Right lobe of liver (tissue), 6 donors: Measurements from ENCODE around the gene CD72. TPM values are rescaled to one million over a fixed set of nuclear protein-coding genes. Genes with fewer than 3 reads are reported as not detected.

ENCODE experiments used
- ATAC-seq, 4 donors: fragments of 200-7000 bp; cut with Tn5 transposase; one replicate each; pipeline ENCODE4 v1.9.1; 2020; ENCODE audit warnings: mild to moderate bottlenecking in 4 of 4, moderate library complexity in 4 of 4
- DNase-seq, 3 donors: peaks; one replicate each; pipeline ENCODE4 v3.0.0-alpha.2; 2020
- H3K27ac ChIP-seq, 3 donors: fragments of 200-600 bp; one replicate each; pipeline ENCODE4 v1.8.0; 2022
- H3K27me3 ChIP-seq, 2 donors: fragments of 200-600 bp; one replicate each; pipeline ENCODE4 v1.8.0; 2022
- H3K36me3 ChIP-seq, 4 donors: fragments of 200-600 bp; sonication (generic) in 1 of 4; one replicate each; pipeline versions ENCODE4 v1.5.1 to v1.8.0; 2017 to 2022; ENCODE audit warnings: control low read depth in 1 of 4
- H3K4me1 ChIP-seq, 4 donors: fragments of 200-600 bp; sonication (generic) in 1 of 4; one replicate each; pipeline versions ENCODE4 v1.5.1 to v1.8.0; 2017 to 2022; ENCODE audit warnings: control low read depth in 1 of 4
- H3K4me3 ChIP-seq, 3 donors: fragments of 200-600 bp; one replicate each; pipeline ENCODE4 v1.8.0; 2022
- H3K9me3 ChIP-seq, 4 donors: fragments of 200-600 bp; sonication (generic) in 1 of 4; one replicate each; pipeline versions ENCODE4 v1.5.1 to v1.8.0; 2017 to 2022; ENCODE audit warnings: control low read depth in 1 of 4
- POLR2A ChIP-seq: fragments of 450-650 bp; IDR thresholded peaks from one replicate; pipeline ENCODE4 v1.6.1; 2017; ENCODE audit warnings: antibody characterized with exemption, mild to moderate bottlenecking
- WGBS: methylation state at CpG from one replicate; pipeline ENCODE4 v1.1.6; 2018; ENCODE audit warnings: low coverage, low lambda C conversion rate; ENCODE audit not compliant: insufficient coverage; ENCODE audit errors: missing lambda C conversion rate; 5-methylcytosine and 5-hydroxymethylcytosine counted together
- intact Hi-C, 2 donors: fragments of 100-400 bp; cut with DNase I; formaldehyde crosslinking; loops; one replicate each; pipeline versions ENCODE4 v1.11.2 to v1.14.1; 2022
- total RNA-seq, 6 experiments: library from RNA; depleted of rRNA in 2 of 6; stranded (reverse); fragments of >200 nt in 2 of 6; fragmentation: NEBNext Ultra II Directional in 3 of 6; extraction: Animal tissue kit (Norgen Biotek cat#: 25700) in 3 of 6; gene quantifications; one replicate each; pipeline versions ENCODE4 v1.1.0 to v1.2.4, GENCODE V29; 2016 to 2023
- TF ChIP-seq, protein P1 (sequence below), 4 donors: fragments of 200-600 bp in 3 of 4; fragments of 450-650 bp in 1 of 4; IDR thresholded peaks; one replicate each; pipeline versions ENCODE4 v1.5.1 to v1.8.0; 2016 to 2022; ENCODE audit warnings: antibody characterized with exemption in 4 of 4, mild to moderate bottlenecking in 2 of 4
- donor health status: DM: no; HTN: yes; CAD: no.
- donor health status: DM: no; HTN: no; CAD: no.
- donor health status: DM: no; HTN: no; CAD: no.
- donor health status: DM: no; HTN: yes; CAD: no.
- donor health status: DM: no; HTN: yes; CAD: no.

The CD72 gene
- total RNA-seq, 6 experiments from 2014 or later: 0.60 to 6.9 (median 2.3) TPM

DNA sequence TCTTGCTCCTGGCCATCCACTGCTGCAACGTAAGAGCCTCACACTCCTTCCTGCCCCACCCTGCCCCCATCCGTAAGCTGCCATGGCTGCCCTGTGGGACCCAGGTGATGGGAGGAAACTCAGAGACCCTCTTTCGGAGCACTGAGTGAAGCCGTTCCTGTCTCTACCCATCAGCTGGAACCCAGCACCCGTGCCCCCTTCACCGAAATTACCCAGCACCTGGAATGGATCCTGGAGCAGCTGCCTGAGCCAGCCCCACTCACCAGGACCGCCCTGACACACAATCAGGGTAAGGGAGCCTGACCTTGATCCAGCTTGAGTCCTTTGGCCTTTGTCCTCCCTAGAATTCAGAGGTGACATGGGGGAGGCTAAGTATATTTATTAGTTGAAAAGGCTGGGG, 10.0 kb downstream of the CD72 start:
- WGBS: 73% methylated on average over 2 of the region's 7 CpGs
- TF ChIP-seq, protein P1, sequence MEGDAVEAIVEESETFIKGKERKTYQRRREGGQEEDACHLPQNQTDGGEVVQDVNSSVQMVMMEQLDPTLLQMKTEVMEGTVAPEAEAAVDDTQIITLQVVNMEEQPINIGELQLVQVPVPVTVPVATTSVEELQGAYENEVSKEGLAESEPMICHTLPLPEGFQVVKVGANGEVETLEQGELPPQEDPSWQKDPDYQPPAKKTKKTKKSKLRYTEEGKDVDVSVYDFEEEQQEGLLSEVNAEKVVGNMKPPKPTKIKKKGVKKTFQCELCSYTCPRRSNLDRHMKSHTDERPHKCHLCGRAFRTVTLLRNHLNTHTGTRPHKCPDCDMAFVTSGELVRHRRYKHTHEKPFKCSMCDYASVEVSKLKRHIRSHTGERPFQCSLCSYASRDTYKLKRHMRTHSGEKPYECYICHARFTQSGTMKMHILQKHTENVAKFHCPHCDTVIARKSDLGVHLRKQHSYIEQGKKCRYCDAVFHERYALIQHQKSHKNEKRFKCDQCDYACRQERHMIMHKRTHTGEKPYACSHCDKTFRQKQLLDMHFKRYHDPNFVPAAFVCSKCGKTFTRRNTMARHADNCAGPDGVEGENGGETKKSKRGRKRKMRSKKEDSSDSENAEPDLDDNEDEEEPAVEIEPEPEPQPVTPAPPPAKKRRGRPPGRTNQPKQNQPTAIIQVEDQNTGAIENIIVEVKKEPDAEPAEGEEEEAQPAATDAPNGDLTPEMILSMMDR (IDR thresholded peaks at IDR 0.05): no peak
- no peak for TF ChIP-seq POLR2A
- ATAC-seq (no peak), DNase-seq (no peak)
- Histone ChIP-seq H3K9me3 (no peaks in the 10 kb centered on the region), H3K27me3 (no peaks in the 10 kb centered on the region), H3K4me3 (no peak overlapping the region), H3K4me1 (peaks cover 0 to 11% (median 3%) of the 10 kb centered on the region in 4 donors), H3K27ac (no peak overlapping the region), H3K36me3 (peaks cover 0 to 17% (median 6%) of the 10 kb centered on the region in 4 donors)
- intact Hi-C loops: no loop called here

DNA sequence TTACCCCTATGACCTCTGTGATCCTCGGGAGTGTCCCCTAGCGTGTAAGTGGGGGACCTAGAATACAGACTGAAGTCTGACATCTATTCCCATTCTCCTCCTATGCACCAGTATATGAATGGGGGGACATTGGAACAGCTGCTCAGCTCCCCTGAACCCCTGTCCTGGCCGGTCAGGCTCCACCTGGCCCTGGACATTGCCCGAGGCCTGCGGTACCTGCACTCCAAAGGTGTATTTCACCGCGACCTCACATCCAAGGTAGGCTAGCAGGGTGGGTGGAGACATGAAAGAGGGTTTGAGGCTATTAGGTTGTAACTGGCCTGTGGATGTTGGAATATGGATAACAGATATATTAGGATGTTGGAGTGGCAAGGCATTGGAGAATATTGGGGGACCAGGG, 11.5 kb downstream of the CD72 start:
- WGBS: 86% methylated on average over 6 of the region's 7 CpGs
- intact Hi-C loops: no loop called here
- Histone ChIP-seq H3K4me1 (peaks cover 0 to 11% (median 3%) of the 10 kb centered on the region in 4 donors), H3K27ac (no peak overlapping the region), H3K36me3 (peaks cover 0 to 17% (median 6%) of the 10 kb centered on the region in 4 donors), H3K4me3 (no peak overlapping the region), H3K9me3 (no peaks in the 10 kb centered on the region), H3K27me3 (no peaks in the 10 kb centered on the region)
- DNase-seq: no peak
- TF ChIP-seq POLR2A: no peak
- TF ChIP-seq, protein P1 (IDR thresholded peaks at IDR 0.05): no peak
- ATAC-seq: no peak

DNA sequence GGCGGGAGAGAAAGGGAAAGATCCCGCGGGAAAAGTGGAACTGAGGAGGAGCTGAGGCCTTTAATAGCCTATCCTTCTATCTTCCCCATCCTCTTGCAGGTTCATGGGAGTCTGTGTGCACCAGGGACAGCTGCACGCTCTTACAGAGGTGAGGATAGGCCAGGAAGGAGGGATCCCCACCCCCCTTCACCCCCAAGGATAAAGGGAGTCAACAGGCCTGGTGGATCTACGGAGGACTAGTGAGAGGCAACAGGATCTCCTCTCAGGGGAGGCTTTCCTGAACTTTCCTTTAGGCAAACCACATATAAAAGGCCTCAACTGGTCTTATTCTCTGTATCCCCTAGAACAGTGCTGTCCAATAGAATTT, 12.1 kb downstream of the CD72 start:
- WGBS: 8% methylated on average over 2 of the region's 5 CpGs
- TF ChIP-seq POLR2A: no peak
- TF ChIP-seq, protein P1 (IDR thresholded peaks at IDR 0.05): no peak
- Histone ChIP-seq H3K4me1 (peaks cover 0 to 11% (median 3%) of the 10 kb centered on the region in 4 donors), H3K27ac (no peak overlapping the region), H3K36me3 (peaks cover 0 to 17% (median 6%) of the 10 kb centered on the region in 4 donors), H3K4me3 (peak overlapping the region; percentile 61 to 85 (median 68)), H3K27me3 (no peaks in the 10 kb centered on the region), H3K9me3 (no peaks in the 10 kb centered on the region)
- DNase-seq (no peak), ATAC-seq (no peak)
- intact Hi-C loops: no loop called here

DNA sequence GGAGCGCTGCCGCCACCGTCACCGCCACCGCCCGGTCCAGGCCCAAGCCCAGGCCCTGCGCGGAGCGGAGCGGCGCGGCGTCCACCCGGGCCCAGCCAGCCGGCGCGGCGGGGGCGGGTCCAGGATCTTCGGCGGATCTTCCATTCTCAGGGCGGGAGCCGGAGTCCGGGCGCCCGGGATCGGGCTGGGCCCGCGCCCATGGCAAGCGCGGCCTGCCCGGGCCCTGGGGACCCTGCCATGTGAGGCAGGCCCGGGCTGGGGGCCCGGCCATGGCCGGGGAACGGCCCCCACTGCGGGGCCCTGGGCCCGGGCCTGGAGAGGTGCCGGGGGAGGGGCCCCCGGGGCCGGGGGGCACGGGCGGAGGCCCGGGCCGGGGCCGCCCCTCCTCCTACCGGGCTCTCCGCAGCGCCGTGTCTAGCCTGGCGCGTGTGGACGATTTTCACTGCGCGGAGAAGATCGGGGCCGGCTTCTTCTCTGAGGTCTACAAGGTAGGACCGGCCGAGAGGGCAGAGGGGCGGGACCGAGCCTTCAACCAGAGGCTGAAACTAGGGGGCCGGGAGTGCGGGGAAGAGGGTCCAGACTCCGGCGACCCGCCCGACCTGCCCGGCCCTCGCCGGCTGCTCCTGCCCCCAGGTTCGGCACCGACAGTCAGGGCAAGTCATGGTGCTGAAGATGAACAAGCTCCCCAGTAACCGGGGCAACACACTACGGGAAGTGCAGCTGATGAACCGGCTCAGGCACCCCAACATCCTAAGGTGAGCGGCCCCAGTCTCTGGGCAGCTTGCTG, 12.7 kb downstream of the CD72 start:
- ATAC-seq (no peak), DNase-seq (peak in 2 of 3 donors; percentile 45 to 60)
- peak overlapping the region; percentile 27 to 89 (median 30) for H3K27ac ChIP-seq
- intact Hi-C loops: no loop called here
- H3K4me1 ChIP-seq: peaks cover 0 to 11% (median 3%) of the 10 kb centered on the region in 4 donors
- WGBS: no CpG with 5 or more reads among the region's 76 CpGs
- no peaks in the 10 kb centered on the region for H3K27me3 ChIP-seq
- peak overlapping the region; percentile 61 to 85 (median 68) for H3K4me3 ChIP-seq
- peaks cover 0 to 17% (median 6%) of the 10 kb centered on the region in 4 donors for H3K36me3 ChIP-seq
- no peak for TF ChIP-seq POLR2A
- TF ChIP-seq, protein P1 (IDR thresholded peaks at IDR 0.05): no peak
- H3K9me3 ChIP-seq: no peaks in the 10 kb centered on the region
